H1 (cell line): ENCODE data around the gene SCART1. TPM values are rescaled to one million over a fixed set of nuclear protein-coding genes. Genes with fewer than 3 reads are reported as not detected.

Experiments used
- CTCF ChIA-PET: fragments of 300-600 bp; sonication (Branson Sonifier 250); formaldehyde crosslinking; loops from one replicate; lab custom pipeline; 2021; ENCODE audit not compliant: partially characterized antibody; lab: Charles Lee
- POLR2A ChIA-PET: fragments of 300-600 bp; sonication (Branson Sonifier 250); formaldehyde crosslinking; loops from one replicate; lab custom pipeline; 2021; ENCODE audit warnings: inconsistent platforms; ENCODE audit not compliant: partially characterized antibody; lab: Charles Lee
- DNase-seq, 2 experiments: peaks; one replicate each; pipeline versions ENCODE4 v3.0.0 to v3.0.0-alpha.2; 2010 to 2022; ENCODE audit warnings: low spot score in 2 of 2, low read depth in 1 of 2, mixed read lengths in 1 of 2
- FAIRE-seq: peaks from 2 replicates; lab custom pipeline; 2011; peaks lifted over from hg19 to GRCh38; lab: Jason Lieb, UNC
- H2AFZ ChIP-seq: 2 replicates; pipeline ENCODE4 v1.8.1; 2012; ENCODE audit warnings: low read length, inconsistent platforms
- H2AK5ac ChIP-seq: 2 replicates; pipeline ENCODE4 v1.6.1; 2013; ENCODE audit warnings: low read depth, low read length
- H2BK120ac ChIP-seq: replicated peaks from 2 replicates; pipeline ENCODE3; 2013; ENCODE audit warnings: low read depth, low read length, inconsistent platforms
- H2BK12ac ChIP-seq: 2 replicates; pipeline ENCODE4 v1.6.1; 2013; ENCODE audit warnings: low read depth, low read length
- H2BK15ac ChIP-seq: 2 replicates; pipeline ENCODE4 v1.6.1; 2013; ENCODE audit warnings: low read length
- H2BK20ac ChIP-seq: 2 replicates; pipeline ENCODE4 v1.6.1; 2013; ENCODE audit warnings: low read length
- H2BK5ac ChIP-seq: 2 replicates; pipeline ENCODE4 v1.6.1; 2013; ENCODE audit warnings: low read depth, low read length
- H3K14ac ChIP-seq: 2 replicates; pipeline ENCODE4 v1.6.1; 2013; ENCODE audit warnings: inconsistent platforms; ENCODE audit not compliant: insufficient read length
- H3K18ac ChIP-seq: 2 replicates; pipeline ENCODE4 v1.6.1; 2013; ENCODE audit warnings: low read length; ENCODE audit errors: extremely low read depth
- H3K23ac ChIP-seq: 2 replicates; pipeline ENCODE4 v1.6.1; 2013; ENCODE audit warnings: inconsistent platforms; ENCODE audit not compliant: insufficient read length
- H3K23me2 ChIP-seq: 2 replicates; pipeline ENCODE4 v1.6.1; 2013; ENCODE audit warnings: low read depth, low read length
- H3K27ac ChIP-seq: 2 replicates; pipeline ENCODE4 v1.6.1; 2011; ENCODE audit warnings: low read depth, low read length, inconsistent platforms
- H3K27me3 ChIP-seq, 4 experiments: replicated peaks in 1 of 4; 1 replicate in 1 of 4; 2 replicates in 3 of 4; pipeline versions ENCODE4 v1.6.1 to v1.8.1; 2011 to 2013; ENCODE audit warnings: low read length in 3 of 4, mild to moderate bottlenecking in 3 of 4, inconsistent platforms in 2 of 4, mixed read lengths in 2 of 4, moderate library complexity in 1 of 4; ENCODE audit not compliant: control insufficient read depth in 3 of 4, insufficient read depth in 3 of 4; ENCODE audit errors: extremely low read depth in 1 of 4
- H3K36me3 ChIP-seq, 4 experiments: 2 replicates each; pipeline versions ENCODE4 v1.6.1 to v1.8.1; 2011 to 2013; ENCODE audit warnings: mild to moderate bottlenecking in 4 of 4, low read length in 3 of 4, moderate library complexity in 2 of 4, control low read depth in 1 of 4, inconsistent platforms in 1 of 4; ENCODE audit not compliant: insufficient read depth in 4 of 4, control insufficient read depth in 2 of 4
- H3K4ac ChIP-seq: replicated peaks from 2 replicates; pipeline ENCODE3; 2013; ENCODE audit warnings: low read length, low read depth, mixed read lengths, inconsistent platforms; ENCODE audit not compliant: insufficient read length
- H3K4me1 ChIP-seq, 4 experiments: replicated peaks in 1 of 4; 1 replicate in 1 of 4; 2 replicates in 3 of 4; pipeline versions ENCODE4 v1.6.1 to v1.8.1; 2011 to 2013; ENCODE audit warnings: low read length in 3 of 4, inconsistent platforms in 2 of 4, mixed read lengths in 1 of 4; ENCODE audit not compliant: insufficient read depth in 4 of 4, control insufficient read depth in 3 of 4
- H3K4me2 ChIP-seq, 2 experiments: 2 replicates each; pipeline versions ENCODE4 v1.6.1 to v1.8.1; 2011 to 2013; ENCODE audit warnings: low read depth in 2 of 2, low read length in 2 of 2, control low read depth in 1 of 2, inconsistent platforms in 1 of 2, mild to moderate bottlenecking in 1 of 2; ENCODE audit not compliant: insufficient read depth in 1 of 2
- H3K4me3 ChIP-seq, 4 experiments: fragments of 200-600, 300-600 bp in 1 of 4; sonication (generic), shearing (Covaris generic), sonication (Bioruptor Twin) in 1 of 4; 2 replicates each; pipeline versions ENCODE4 v1.5.1 to v1.8.1; 2011 to 2016; ENCODE audit warnings: low read length in 4 of 4, low read depth in 3 of 4, control low read depth in 2 of 4, inconsistent platforms in 2 of 4, mild to moderate bottlenecking in 2 of 4, mixed read lengths in 1 of 4, moderate library complexity in 1 of 4; ENCODE audit not compliant: insufficient read depth in 2 of 4; ENCODE audit errors: extremely low read depth in 1 of 4
- H3K56ac ChIP-seq: replicated peaks from 2 replicates; pipeline ENCODE3; 2013; ENCODE audit warnings: low read depth, mild to moderate bottlenecking, mixed read lengths, low read length, inconsistent platforms; ENCODE audit not compliant: insufficient read length
- H3K79me1 ChIP-seq: 2 replicates; pipeline ENCODE4 v1.6.1; 2013; ENCODE audit warnings: low read depth, low read length, control low read depth
- H3K79me2 ChIP-seq, 2 experiments: 2 replicates each; pipeline versions ENCODE4 v1.6.1 to v1.8.1; 2012 to 2013; ENCODE audit warnings: low read length in 2 of 2, mild to moderate bottlenecking in 2 of 2, inconsistent platforms in 1 of 2; ENCODE audit not compliant: insufficient read depth in 2 of 2, control insufficient read depth in 1 of 2
- H3K9ac ChIP-seq, 4 experiments: replicated peaks in 1 of 4; 1 replicate in 1 of 4; 2 replicates in 3 of 4; pipeline versions ENCODE4 v1.6.1 to v1.8.1; 2011 to 2013; ENCODE audit warnings: low read depth in 3 of 4, low read length in 3 of 4, control low read depth in 2 of 4, mild to moderate bottlenecking in 2 of 4, moderate library complexity in 2 of 4, inconsistent platforms in 1 of 4; ENCODE audit errors: extremely low read depth in 1 of 4
- H3K9me3 ChIP-seq, 2 experiments: 2 replicates each; pipeline versions ENCODE4 v1.6.1 to v1.8.1; 2012 to 2013; ENCODE audit warnings: mild to moderate bottlenecking in 2 of 2, moderate library complexity in 2 of 2, control low read depth in 1 of 2, inconsistent platforms in 1 of 2, low read depth in 1 of 2, low read length in 1 of 2, mixed read lengths in 1 of 2; ENCODE audit not compliant: insufficient read depth in 2 of 2
- H4K20me1 ChIP-seq, 2 experiments: replicated peaks in 1 of 2; 2 replicates each; pipeline versions ENCODE3 to v1.8.1; 2011 to 2013; ENCODE audit warnings: inconsistent platforms in 2 of 2, low read length in 2 of 2, mild to moderate bottlenecking in 1 of 2; ENCODE audit not compliant: insufficient read depth in 2 of 2, control insufficient read depth in 1 of 2
- H4K5ac ChIP-seq: 2 replicates; pipeline ENCODE4 v1.6.1; 2013; ENCODE audit warnings: low read length, low read depth, mixed read lengths, inconsistent platforms; ENCODE audit not compliant: insufficient read length
- H4K8ac ChIP-seq: 2 replicates; pipeline ENCODE4 v1.8.0; 2013; ENCODE audit warnings: mild to moderate bottlenecking, moderate library complexity, low read length, inconsistent platforms; ENCODE audit not compliant: insufficient read depth; ENCODE audit errors: extremely low read depth
- H4K91ac ChIP-seq: replicated peaks from 2 replicates; pipeline ENCODE3; 2013; ENCODE audit warnings: low read length, mixed read lengths, inconsistent platforms; ENCODE audit not compliant: insufficient read length
- ASH2L ChIP-seq: fragments of 200-600, 300-600 bp; sonication (generic); IDR thresholded peaks from one replicate; pipeline ENCODE4 v1.7.1; 2017; ENCODE audit warnings: low read length
- ATF2 ChIP-seq: IDR thresholded peaks from 2 replicates; pipeline ENCODE4 v1.6.1; 2012; ENCODE audit warnings: low read length, inconsistent platforms
- BCL11A ChIP-seq, 2 experiments: IDR thresholded peaks; one replicate each; pipeline ENCODE4 v1.6.1; 2011; ENCODE audit warnings: low read depth in 2 of 2, low read length in 2 of 2, mild to moderate bottlenecking in 2 of 2
- CEBPB ChIP-seq: IDR thresholded peaks from 2 replicates; pipeline ENCODE4 v1.6.1; 2012; ENCODE audit warnings: low read depth, low read length
- CHD2 ChIP-seq: IDR thresholded peaks from 2 replicates; pipeline ENCODE4 v1.6.1; 2012; ENCODE audit warnings: low read length, improper control_type of control experiment
- GTF2F1 ChIP-seq: IDR thresholded peaks from 2 replicates; pipeline ENCODE4 v1.6.1; 2012; ENCODE audit warnings: low read depth, low read length, improper control_type of control experiment, borderline replicate concordance
- KDM5A ChIP-seq: fragments of 200-600 bp; IDR thresholded peaks from 2 replicates; pipeline ENCODE4 v1.7.1; 2012; ENCODE audit warnings: mild to moderate bottlenecking, low read length, inconsistent platforms, mixed read lengths
- MAFK ChIP-seq: IDR thresholded peaks from 2 replicates; pipeline ENCODE4 v1.6.1; 2012; ENCODE audit warnings: low read depth, mild to moderate bottlenecking, improper control_type of control experiment, low read length
- NRF1 ChIP-seq: IDR thresholded peaks from 2 replicates; pipeline ENCODE4 v1.6.1; 2011; ENCODE audit warnings: mild to moderate bottlenecking, low read depth, low read length, improper control_type of control experiment
- RXRA ChIP-seq: IDR thresholded peaks from 2 replicates; pipeline ENCODE4 v1.6.1; 2011; ENCODE audit warnings: low read depth, mild to moderate bottlenecking, low read length, moderate library complexity; ENCODE audit not compliant: insufficient read depth
- SIN3A ChIP-seq, 2 experiments: IDR thresholded peaks in 1 of 2; conservative IDR thresholded peaks in 1 of 2; 2 replicates each; pipeline ENCODE4 v1.6.1; 2011 to 2012; ENCODE audit warnings: low read length in 2 of 2, improper control_type of control experiment in 1 of 2, low read depth in 1 of 2, mild to moderate bottlenecking in 1 of 2
- SRF ChIP-seq: IDR thresholded peaks from 2 replicates; pipeline ENCODE4 v1.6.1; 2011; ENCODE audit warnings: mild to moderate bottlenecking, low read depth, low read length, moderate library complexity
- TCF12 ChIP-seq: IDR thresholded peaks from 2 replicates; pipeline ENCODE4 v1.6.1; 2011; ENCODE audit warnings: low read depth, mild to moderate bottlenecking, low read length
- TEAD4 ChIP-seq: IDR thresholded peaks from 2 replicates; pipeline ENCODE4 v1.6.1; 2012; ENCODE audit warnings: low read depth, low read length, inconsistent platforms, mixed read lengths
- WGBS, 2 experiments: shearing (Covaris generic) in 1 of 2; methylation state at CpG; one replicate each; pipeline versions ENCODE4 v1.1.6 to v1.1.7; 2013 to 2015; ENCODE audit warnings: low lambda C conversion rate in 2 of 2, mixed read lengths in 2 of 2, inconsistent platforms in 1 of 2, low coverage in 1 of 2, missing lambda C conversion rate in 1 of 2; ENCODE audit not compliant: insufficient replicate concordance in 2 of 2, insufficient coverage in 1 of 2, insufficient read length in 1 of 2; ENCODE audit errors: extremely low coverage in 1 of 2, missing lambda C conversion rate in 1 of 2; 5-methylcytosine and 5-hydroxymethylcytosine counted together
- polyA plus RNA-seq, 7 experiments: library from polyadenylated mRNA; depleted of rRNA in 3 of 7; stranded (reverse) in 5 of 7; unstranded in 2 of 7; fragments of >200 nt in 5 of 7; fragments of 200-250 nt in 2 of 7; gene quantifications; 1 replicate in 5 of 7; 2 replicates in 1 of 7; 4 replicates in 1 of 7; pipeline versions ENCODE4 v1.2.1 to v1.2.3, GENCODE V29; 2011 to 2013; ENCODE audit warnings: missing spikeins in 2 of 7, mixed read lengths in 2 of 7
- total RNA-seq: library from RNA; stranded (reverse); fragmentation: NEBNext Ultra II Directional; extraction: Animal tissue kit (Norgen Biotek cat#: 25700); gene quantifications from 2 replicates; pipeline ENCODE4 v1.2.1, GENCODE V29; 2021

Gene SCART1
- total and polyA plus RNA-seq, 2 of the 8 experiments (the other 6 are each of a cell fraction or from before 2014, with no cell fraction given): 0.14 to 0.19 TPM

- H4K20me1 ChIP-seq: peaks cover 0 to 14% of the 10 kb centered on the region in 2 experiments
- no peak overlapping the region for H3K18ac ChIP-seq
- H2BK120ac ChIP-seq: no peak overlapping the region
- H3K27ac ChIP-seq: no peak overlapping the region
- H4K91ac ChIP-seq: no peak overlapping the region
- no peak overlapping the region for H3K4me2 ChIP-seq
- H2BK12ac ChIP-seq: no peak overlapping the region
- H3K9me3 ChIP-seq: no peaks in the 10 kb centered on the region
- H3K36me3 ChIP-seq: peaks cover 2 to 50% (median 16%) of the 10 kb centered on the region in 4 experiments
- H3K79me1 ChIP-seq: peaks cover 4% of the 10 kb centered on the region; the same call in 1 of the 2 replicates
- H3K56ac ChIP-seq: no peak overlapping the region
- 93% methylated on average over 2 of the region's 2 CpGs; no CpG with 5 or more reads in 1 of the 2 experiments for WGBS, 2 experiments
- FAIRE-seq (no peak), DNase-seq (no peak)
- H3K4ac ChIP-seq: no peak overlapping the region
- H2BK15ac ChIP-seq: no peak overlapping the region
- no peak overlapping the region for H2BK20ac ChIP-seq
- H3K9ac ChIP-seq: no peak overlapping the region
- no peak overlapping the region for H2BK5ac ChIP-seq
- no peak overlapping the region for H3K23ac ChIP-seq
- no peak overlapping the region for H3K4me3 ChIP-seq
- no peaks in the 10 kb centered on the region for H3K23me2 ChIP-seq
- CTCF ChIA-PET: no interaction called here
- H2AK5ac ChIP-seq: no peak overlapping the region
- no peak overlapping the region for H2AFZ ChIP-seq
- H3K27me3 ChIP-seq: no peaks in the 10 kb centered on the region
- no peak overlapping the region for H3K14ac ChIP-seq
- peaks cover 3 to 55% of the 10 kb centered on the region in 2 experiments for H3K79me2 ChIP-seq
- H3K4me1 ChIP-seq: no peaks in the 10 kb centered on the region
- no peak overlapping the region for H4K8ac ChIP-seq
- POLR2A ChIA-PET: interaction anchor here (1.1 kb wide), 1 partner anchor 11 kb away, joined by 3 read pairs; the partner anchor contains the start of gene MTG1
- no peak overlapping the region for H4K5ac ChIP-seq
- TF ChIP-seq TCF12 (no peak), ASH2L (no peak), CHD2 (no peak), RXRA (no peak), MAFK (no peak), KDM5A (no peak), NRF1 (no peak), CEBPB (no peak), TEAD4 (no peak), SRF (no peak), BCL11A (IDR thresholded peaks at IDR 0.05; ENCODE audit: low read depth in 2 of 2, low read length in 2 of 2) (no peak), SIN3A (conservative IDR thresholded peaks at IDR 0.05 in 1 of 2, IDR thresholded peaks at IDR 0.05 in 1 of 2; ENCODE audit: low read depth in 1 of 2, low read length in 2 of 2) (no peak), ATF2 (no peak), GTF2F1 (no peak)
Measured at GRCh38 chr10:133405272-133405671, 48.5 kb upstream of the SCART1 start.
